Calu3 (cell line): ENCODE data around the gene ORM1. TPM values are rescaled to one million over a fixed set of nuclear protein-coding genes. Genes with fewer than 3 reads are reported as not detected.

Experiments used
- BruUV-seq: library from RNA; stranded (reverse); fragments of 400-500 nt; replicated peaks from 2 replicates; lab custom pipeline; 2021; lab: Mats Ljungman, UMichigan
- CTCF ChIA-PET: fragments of 300-600 bp; sonication (Branson Sonifier 250); formaldehyde crosslinking; loops from one replicate; lab custom pipeline; 2022; ENCODE audit warnings: antibody characterized with exemption; lab: Charles Lee
- DNase-seq: peaks from one replicate; pipeline ENCODE4 v3.0.0; 2022
- H3K27ac Mint-ChIP-seq: one replicate; pipeline ENCODE4 v1.8.0; 2022; ENCODE audit warnings: mixed read lengths; ENCODE audit not compliant: unreplicated experiment
- H3K27me3 Mint-ChIP-seq: one replicate; pipeline ENCODE4 v1.8.0; 2022; ENCODE audit warnings: mixed read lengths; ENCODE audit not compliant: unreplicated experiment
- H3K36me3 Mint-ChIP-seq: one replicate; pipeline ENCODE4 v1.8.0; 2022; ENCODE audit warnings: mild to moderate bottlenecking, moderate library complexity, mixed read lengths; ENCODE audit not compliant: insufficient read depth, unreplicated experiment
- H3K4me1 Mint-ChIP-seq: one replicate; pipeline ENCODE4 v1.8.0; 2022; ENCODE audit warnings: mild to moderate bottlenecking, low read depth, mixed read lengths; ENCODE audit not compliant: unreplicated experiment
- H3K4me3 Mint-ChIP-seq: one replicate; pipeline ENCODE4 v1.8.0; 2022; ENCODE audit warnings: mild to moderate bottlenecking, low read depth, moderate library complexity, mixed read lengths; ENCODE audit not compliant: unreplicated experiment
- H3K9me3 Mint-ChIP-seq: one replicate; pipeline ENCODE4 v1.8.0; 2022; ENCODE audit warnings: low read depth, mixed read lengths; ENCODE audit not compliant: unreplicated experiment
- CTCF ChIP-seq: fragments of 200-600 bp; IDR thresholded peaks from one replicate; pipeline ENCODE4 v1.8.0; 2022; ENCODE audit warnings: antibody characterized with exemption; ENCODE audit not compliant: unreplicated experiment
- intact Hi-C: fragments of 100-400 bp; cut with micrococcal nuclease; formaldehyde crosslinking; loops from one replicate; pipeline ENCODE4 v1.10.0; 2022; ENCODE audit not compliant: unreplicated experiment
- total RNA-seq: library from RNA; stranded (reverse); gene quantifications from 2 replicates; pipeline ENCODE4 v1.2.3, GENCODE V29; 2022

ORM1 gene
- total RNA-seq, 1 experiment from 2014 or later = not detected

GRCh38 chr9:114315723-114316363 is 7.1 kb upstream of the ORM1 start:
- Mint-ChIP-seq H3K36me3 (peaks cover 5% of the 10 kb centered on the region), H3K27ac (no peak overlapping the region), H3K9me3 (no peaks in the 10 kb centered on the region), H3K4me1 (no peaks in the 10 kb centered on the region), H3K4me3 (no peak overlapping the region), H3K27me3 (peaks cover 14% of the 10 kb centered on the region)
- TF ChIP-seq CTCF = no peak
- DNase-seq = no peak
- CTCF ChIA-PET = no interaction called here
- BruUV-seq = no TSS peak
- intact Hi-C loops = no loop called here

- Mint-ChIP-seq H3K4me3 (no peak overlapping the region), H3K27ac (no peak overlapping the region), H3K36me3 (peaks cover 5% of the 10 kb centered on the region), H3K4me1 (no peaks in the 10 kb centered on the region), H3K9me3 (no peaks in the 10 kb centered on the region), H3K27me3 (peaks cover 14% of the 10 kb centered on the region)
- intact Hi-C loops = no loop called here
- TF ChIP-seq CTCF = no peak
- no peak for DNase-seq
- BruUV-seq = no TSS peak
- CTCF ChIA-PET = no interaction called here
Observed at GRCh38 chr9:114316605-114317230, 6.2 kb upstream of the ORM1 start.

- DNase-seq = no peak
- intact Hi-C loops = no loop called here
- Mint-ChIP-seq H3K4me1 (no peaks in the 10 kb centered on the region), H3K9me3 (no peaks in the 10 kb centered on the region), H3K27me3 (peaks cover 14% of the 10 kb centered on the region), H3K36me3 (no peaks in the 10 kb centered on the region), H3K27ac (no peak overlapping the region), H3K4me3 (no peak overlapping the region)
- TF ChIP-seq CTCF = no peak
- CTCF ChIA-PET = no interaction called here
- no TSS peak for BruUV-seq
Observed at GRCh38 chr9:114317665-114318357, 5.1 kb upstream of the ORM1 start.

- intact Hi-C loops = no loop called here
- no TSS peak for BruUV-seq
- H3K4me3 Mint-ChIP-seq = no peak overlapping the region
- peaks cover 14% of the 10 kb centered on the region for H3K27me3 Mint-ChIP-seq
- H3K27ac Mint-ChIP-seq = no peak overlapping the region
- no peaks in the 10 kb centered on the region for H3K9me3 Mint-ChIP-seq
- H3K36me3 Mint-ChIP-seq = no peaks in the 10 kb centered on the region
- CTCF ChIA-PET = no interaction called here
- TF ChIP-seq CTCF = no peak
- no peaks in the 10 kb centered on the region for H3K4me1 Mint-ChIP-seq
- no peak for DNase-seq
Observed at GRCh38 chr9:114318416-114318815, 4.5 kb upstream of the ORM1 start.
